HepG2 (cell line): ENCODE data around the gene ZNF77. TPM values are rescaled to one million over a fixed set of nuclear protein-coding genes. Genes with fewer than 3 reads are reported as not detected.

Source experiments
- CREB1 ChIP-seq, 2 experiments: fragments of 450-650 bp in 1 of 2; IDR thresholded peaks; 2 replicates each; pipeline ENCODE4 v1.6.1; 2016 to 2017; ENCODE audit warnings: control low read depth in 1 of 2, mild to moderate bottlenecking in 1 of 2, missing compliant biosample characterization in 1 of 2, missing genetic modification characterization in 1 of 2
- DPF2 ChIP-seq: sonication (generic); formaldehyde crosslinking; IDR thresholded peaks from 2 replicates; pipeline ENCODE4 v1.4.0; 2020; ENCODE audit warnings: mild to moderate bottlenecking, low read depth, missing genetic modification reagents, borderline replicate concordance
- FOSL2 ChIP-seq: sonication (generic); formaldehyde crosslinking; IDR thresholded peaks from 2 replicates; pipeline ENCODE4 v1.4.0; 2020; ENCODE audit warnings: missing genetic modification reagents
- GATA4 ChIP-seq: sonication (generic); IDR thresholded peaks from 2 replicates; pipeline ENCODE4 v1.6.1; 2016; ENCODE audit warnings: antibody characterized with exemption, low read depth, borderline replicate concordance
- GLI4 ChIP-seq: sonication (generic); formaldehyde crosslinking; IDR thresholded peaks from 2 replicates; pipeline ENCODE4 v1.5.1; 2020; ENCODE audit warnings: missing genetic modification reagents, mild to moderate bottlenecking, moderate library complexity, borderline replicate concordance
- GPN1 ChIP-seq: sonication (generic); formaldehyde crosslinking; IDR thresholded peaks from 2 replicates; pipeline ENCODE4 v1.5.1; 2020; ENCODE audit warnings: missing genetic modification reagents, borderline replicate concordance
- HNRNPH1 ChIP-seq: fragments of 200-400 bp; formaldehyde crosslinking; optimal IDR thresholded peaks from 2 replicates; pipeline ENCODE3; 2017; ENCODE audit warnings: mild to moderate bottlenecking, low read depth, low read length
- HNRNPK ChIP-seq: fragments of 200-400 bp; formaldehyde crosslinking; IDR thresholded peaks from 2 replicates; pipeline ENCODE4 v1.6.1; 2018; ENCODE audit warnings: low read length, low read depth, moderate library complexity, mild to moderate bottlenecking; ENCODE audit not compliant: poor library complexity, severe bottlenecking
- KAT2B ChIP-seq: fragments of 150-350 bp; IDR thresholded peaks from 2 replicates; pipeline ENCODE4 v1.6.1; 2014; ENCODE audit warnings: low read depth, low read length, borderline replicate concordance
- KAT7 ChIP-seq: IDR thresholded peaks from 2 replicates; pipeline ENCODE4 v1.6.1; 2018; ENCODE audit warnings: borderline replicate concordance, missing compliant biosample characterization
- KLF16 ChIP-seq, 2 experiments: sonication (generic) in 1 of 2; formaldehyde crosslinking in 1 of 2; IDR thresholded peaks; 2 replicates each; pipeline versions ENCODE4 v1.6.1 to v1.8.0; 2016 to 2023; ENCODE audit warnings: missing genetic modification reagents in 2 of 2, missing compliant biosample characterization in 1 of 2
- MXD4 ChIP-seq: IDR thresholded peaks from 2 replicates; pipeline ENCODE4 v1.6.1; 2016; ENCODE audit warnings: mild to moderate bottlenecking, missing biosample characterization, missing genetic modification reagents
- NPAS2 ChIP-seq: sonication (generic); formaldehyde crosslinking; IDR thresholded peaks from 2 replicates; pipeline ENCODE4 v1.8.0; 2022; ENCODE audit warnings: mild to moderate bottlenecking, missing genetic modification reagents, borderline replicate concordance
- PCBP1 ChIP-seq: fragments of 200-400 bp; formaldehyde crosslinking; IDR thresholded peaks from 2 replicates; pipeline ENCODE4 v1.6.1; 2017; ENCODE audit warnings: mild to moderate bottlenecking, low read depth, low read length, borderline replicate concordance
- PHF21A ChIP-seq: sonication (generic); formaldehyde crosslinking; IDR thresholded peaks from 2 replicates; pipeline ENCODE4 v1.5.0; 2020; ENCODE audit warnings: mild to moderate bottlenecking, missing genetic modification reagents
- PITX1 ChIP-seq: sonication (generic); formaldehyde crosslinking; IDR thresholded peaks from 2 replicates; pipeline ENCODE4 v1.5.1; 2020; ENCODE audit warnings: mild to moderate bottlenecking, missing genetic modification reagents
- POGZ ChIP-seq: sonication (generic); formaldehyde crosslinking; IDR thresholded peaks from 2 replicates; pipeline ENCODE4 v1.4.0; 2020; ENCODE audit warnings: mild to moderate bottlenecking, missing genetic modification reagents
- POLR2G ChIP-seq: fragments of 200-400 bp; formaldehyde crosslinking; IDR thresholded peaks from 2 replicates; pipeline ENCODE4 v1.6.1; 2018; ENCODE audit warnings: mild to moderate bottlenecking, low read depth, low read length, moderate library complexity
- SMAD1 ChIP-seq: sonication (generic); formaldehyde crosslinking; IDR thresholded peaks from 2 replicates; pipeline ENCODE4 v1.4.0; 2020; ENCODE audit warnings: missing genetic modification reagents, low read depth, mild to moderate bottlenecking, borderline replicate concordance
- SNAI1 ChIP-seq: sonication (generic); formaldehyde crosslinking; IDR thresholded peaks from 2 replicates; pipeline ENCODE4 v1.5.0; 2020; ENCODE audit warnings: mild to moderate bottlenecking, missing genetic modification reagents, borderline replicate concordance
- U2AF1 ChIP-seq: fragments of 200-400 bp; formaldehyde crosslinking; optimal IDR thresholded peaks from 2 replicates; pipeline ENCODE3; 2017; ENCODE audit warnings: mild to moderate bottlenecking, low read depth, low read length
- XBP1 ChIP-seq: sonication (generic); formaldehyde crosslinking; IDR thresholded peaks from 2 replicates; pipeline ENCODE4 v1.5.0; 2020; ENCODE audit warnings: missing genetic modification reagents
- ZFX ChIP-seq: sonication (generic); formaldehyde crosslinking; IDR thresholded peaks from 2 replicates; pipeline ENCODE4 v1.4.0; 2020; ENCODE audit warnings: mild to moderate bottlenecking, low read depth, missing genetic modification reagents, moderate library complexity
- ZNF232 ChIP-seq: sonication (generic); formaldehyde crosslinking; IDR thresholded peaks from 2 replicates; pipeline ENCODE4 v1.4.0; 2020; ENCODE audit warnings: missing genetic modification reagents, borderline replicate concordance
- ZNF235 ChIP-seq: sonication (generic); formaldehyde crosslinking; IDR thresholded peaks from 2 replicates; pipeline ENCODE4 v1.8.1; 2023; ENCODE audit warnings: mild to moderate bottlenecking, missing genetic modification reagents, borderline replicate concordance
- ZNF33B ChIP-seq: sonication (generic); formaldehyde crosslinking; IDR thresholded peaks from 2 replicates; pipeline ENCODE4 v1.5.1; 2020; ENCODE audit warnings: mild to moderate bottlenecking, missing genetic modification reagents
- ZNF691 ChIP-seq: sonication (generic); formaldehyde crosslinking; IDR thresholded peaks from 2 replicates; pipeline ENCODE4 v1.4.0; 2020; ENCODE audit warnings: missing genetic modification reagents, low read depth, mild to moderate bottlenecking, borderline replicate concordance
- ZNF768 ChIP-seq: sonication (generic); formaldehyde crosslinking; IDR thresholded peaks from 2 replicates; pipeline ENCODE4 v1.4.0; 2020; ENCODE audit warnings: missing genetic modification reagents
- ZNF773 ChIP-seq: sonication (generic); formaldehyde crosslinking; IDR thresholded peaks from 2 replicates; pipeline ENCODE4 v1.4.0; 2020; ENCODE audit warnings: missing genetic modification reagents, borderline replicate concordance
- ZZZ3 ChIP-seq: sonication (generic); formaldehyde crosslinking; IDR thresholded peaks from 2 replicates; pipeline ENCODE4 v1.4.0; 2020; ENCODE audit warnings: missing genetic modification reagents, mild to moderate bottlenecking, borderline replicate concordance
- polyA plus RNA-seq, 8 experiments: library from polyadenylated mRNA; depleted of rRNA in 3 of 8; stranded (reverse) in 7 of 8; unstranded in 1 of 8; fragments of >200 nt; fragmentation: Illumina TruSeq in 4 of 8; extraction: Trizol in 4 of 8; gene quantifications; 2 replicates each; pipeline versions ENCODE4 v1.2.1 to v1.2.3, GENCODE V29; 2011 to 2016; ENCODE audit warnings: low read depth in 4 of 8, missing spikeins in 1 of 8, mixed read lengths in 1 of 8; ENCODE audit not compliant: insufficient read depth in 1 of 8
- total RNA-seq, 5 experiments: library from RNA; depleted of rRNA; stranded (reverse); fragments of >200 nt; fragmentation: Illumina TruSeq; extraction: Trizol; gene quantifications; 2 replicates each; pipeline ENCODE4 v1.2.3, GENCODE V29; 2016; ENCODE audit warnings: low read depth in 1 of 5

The ZNF77 gene
- total and polyA plus RNA-seq, 2 of the 13 experiments (the other 11 are each of a cell fraction or from before 2014, with no cell fraction given): 7.1 to 11.5 TPM

- no peak for TF ChIP-seq KAT2B
- TF ChIP-seq ZNF768 (CRISPR knock-in tag): peak; percentile 47; the same call in 1 of the 2 replicates
- no peak for TF ChIP-seq ZZZ3 (CRISPR knock-in tag)
- no peak for TF ChIP-seq KAT7 (CRISPR knock-in tag)
- TF ChIP-seq PHF21A: 0 out of 2 replicates have a peak, but pooled peaks have one; percentile 13
- no peak for TF ChIP-seq KLF16 (CRISPR knock-in tag; IDR thresholded peaks at IDR 0.05)
- TF ChIP-seq HNRNPH1: no peak
- TF ChIP-seq PITX1: peak; percentile 59; the same call in 1 of the 2 replicates
- no peak for TF ChIP-seq GLI4
- 0 out of 2 replicates have a peak, but pooled peaks have one; percentile 39 for TF ChIP-seq ZNF691 (CRISPR knock-in tag)
- TF ChIP-seq POGZ (CRISPR knock-in tag): peak; percentile 34; the same call in 1 of the 2 replicates
- TF ChIP-seq ZNF773: no peak
- no peak for TF ChIP-seq ZNF33B (CRISPR knock-in tag)
- 0 out of 2 replicates have a peak, but pooled peaks have one; percentile 50 for TF ChIP-seq ZNF235 (CRISPR knock-in tag)
- TF ChIP-seq HNRNPK: no peak
- no peak for TF ChIP-seq NPAS2 (CRISPR knock-in tag)
- TF ChIP-seq GPN1 (CRISPR knock-in tag): no peak
- no peak for TF ChIP-seq DPF2 (CRISPR knock-in tag)
- no peak for TF ChIP-seq U2AF1
- peak; percentile 67; the same call in 1 of the 2 replicates for TF ChIP-seq GATA4
- no peak; the same call in none of the 2 replicates for TF ChIP-seq ZNF232 (CRISPR knock-in tag)
- peak; percentile 98 for TF ChIP-seq POLR2G
- peak; percentile 27; the same call in 1 of the 2 replicates for TF ChIP-seq MXD4 (CRISPR knock-in tag)
- TF ChIP-seq XBP1 (CRISPR knock-in tag): no peak
- TF ChIP-seq SNAI1 (CRISPR knock-in tag): 0 out of 2 replicates have a peak, but pooled peaks have one; percentile 44
- peak; percentile 88 for TF ChIP-seq ZFX
- no peak for TF ChIP-seq SMAD1
- TF ChIP-seq PCBP1: 0 out of 2 replicates have a peak, but pooled peaks have one; percentile 82
- TF ChIP-seq CREB1 (IDR thresholded peaks at IDR 0.05): peak; percentile 80
- peak; percentile 88 for TF ChIP-seq CREB1 (CRISPR knock-in tag; IDR thresholded peaks at IDR 0.05)
- TF ChIP-seq FOSL2 (CRISPR knock-in tag): no peak; the same call in 1 of the 2 replicates
Observed at GRCh38 chr19:2950286-2951124, 5.7 kb upstream of the ZNF77 start (continued).
